Smooth muscle cell of the brain vasculature (primary cell): ENCODE results near the gene LRTM1.

Experiments used
- DNase-seq: peaks from one replicate; pipeline ENCODE4 v3.0.0-alpha.2; 2012; ENCODE audit warnings: low read depth, low spot score

Gene LRTM1

GRCh38 chr3:54892168-54892567, 35.7 kb downstream of the LRTM1 start:
- DNase-seq = no peak

- peak; percentile 95 for DNase-seq
These were observed 36.3 kb downstream of the LRTM1 start for GRCh38 chr3:54891540-54891897.

DNA sequence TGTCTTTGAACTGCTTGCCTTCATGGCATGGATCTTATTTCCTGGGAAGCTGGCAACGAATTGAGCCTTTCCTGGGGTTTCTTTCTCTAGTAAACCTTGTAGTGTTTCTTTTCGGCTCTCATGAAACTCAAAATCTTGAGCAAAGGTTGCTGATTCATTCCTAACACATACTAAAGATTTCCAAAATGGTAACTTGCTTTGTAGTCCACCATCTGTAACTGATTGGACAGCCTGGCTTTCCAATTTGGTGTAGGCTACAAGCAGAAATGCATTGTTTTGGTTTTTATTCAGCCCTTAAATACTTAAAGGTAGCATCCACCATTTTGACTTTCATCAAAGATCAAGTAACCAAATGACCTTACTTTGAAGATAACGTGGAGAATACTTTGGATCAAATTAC, 38.1 kb downstream of the LRTM1 start:
- no peak for DNase-seq

DNA sequence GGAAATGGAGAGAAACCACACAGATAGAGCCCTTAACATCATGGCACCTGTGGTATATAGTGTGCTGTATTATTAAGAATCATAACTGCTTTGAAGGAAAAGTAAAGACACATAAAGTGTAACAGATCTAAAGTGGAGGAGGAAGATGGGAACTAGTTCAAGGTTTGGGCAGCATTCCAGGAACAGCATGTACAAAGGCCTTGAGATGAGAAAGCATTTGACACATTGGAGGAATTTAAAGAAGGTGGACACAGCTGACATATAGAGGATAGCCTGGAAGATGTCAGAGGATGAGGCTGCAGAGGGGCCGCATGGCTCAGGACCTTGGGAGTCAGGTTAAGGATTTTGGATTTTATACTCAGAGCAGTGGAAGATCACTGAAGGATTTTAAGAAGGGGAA, 39.0 kb downstream of the LRTM1 start:
- no peak for DNase-seq

- DNase-seq = no peak
These were observed 39.7 kb downstream of the LRTM1 start for GRCh38 chr3:54888162-54888561.

GRCh38 chr3:54882129-54882833, 45.6 kb downstream of the LRTM1 start:
- peak; percentile 85 for DNase-seq

- no peak for DNase-seq
These were observed 49.7 kb downstream of the LRTM1 start for GRCh38 chr3:54878145-54878544.

DNA sequence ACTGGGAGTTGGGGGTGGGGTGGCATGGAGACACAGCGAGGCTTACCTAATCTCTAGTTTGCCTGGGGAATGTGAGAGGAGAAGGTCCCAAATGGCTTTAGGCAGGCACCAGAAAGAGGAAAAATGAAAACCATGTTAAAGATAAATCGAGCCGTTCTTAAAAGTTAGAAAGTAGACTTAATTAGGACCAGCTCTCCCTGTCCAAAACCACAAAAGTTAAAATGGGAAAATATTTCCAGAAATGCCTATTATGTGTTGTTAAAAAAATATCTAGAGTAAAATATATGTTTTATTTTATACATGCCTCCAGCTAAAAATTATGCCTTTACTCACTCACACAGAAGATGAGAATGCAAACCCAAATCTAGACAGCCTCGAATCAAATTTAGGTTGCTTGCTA, 50.1 kb downstream of the LRTM1 start:
- DNase-seq = no peak

GRCh38 chr3:54876694-54877093, 51.2 kb downstream of the LRTM1 start:
- DNase-seq = no peak

DNA sequence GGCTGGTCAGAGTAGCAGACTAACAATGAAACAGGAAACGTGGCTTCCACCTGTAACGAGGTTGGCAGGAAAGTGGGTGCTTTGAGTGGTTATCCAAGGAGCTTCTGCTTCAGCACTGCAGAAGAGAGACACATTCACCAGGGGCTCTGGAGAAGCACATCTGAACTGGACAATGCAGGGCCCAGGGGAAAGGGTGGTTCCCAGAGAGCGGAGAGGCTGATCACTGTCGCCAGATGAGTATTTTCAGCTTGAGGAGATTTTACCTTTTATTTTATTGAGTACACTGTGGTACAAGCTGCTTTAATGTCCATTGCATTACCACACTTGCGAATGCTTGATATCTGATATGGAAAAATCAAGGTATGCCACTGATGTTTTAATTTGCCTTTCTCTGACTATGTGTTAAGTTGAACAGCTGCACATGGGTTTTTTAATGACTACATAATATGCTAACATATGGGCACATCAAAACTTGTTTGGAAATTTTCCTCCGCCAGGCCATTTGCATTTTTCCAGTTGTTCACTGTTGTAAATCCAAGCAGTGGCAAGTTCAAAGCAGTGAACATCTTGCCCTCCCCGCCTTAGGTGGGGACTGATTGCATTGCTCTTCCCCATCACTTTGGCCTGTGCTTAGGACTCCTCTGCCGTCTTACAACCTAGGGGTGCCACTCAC, 52.1 kb downstream of the LRTM1 start:
- DNase-seq = no peak

DNA sequence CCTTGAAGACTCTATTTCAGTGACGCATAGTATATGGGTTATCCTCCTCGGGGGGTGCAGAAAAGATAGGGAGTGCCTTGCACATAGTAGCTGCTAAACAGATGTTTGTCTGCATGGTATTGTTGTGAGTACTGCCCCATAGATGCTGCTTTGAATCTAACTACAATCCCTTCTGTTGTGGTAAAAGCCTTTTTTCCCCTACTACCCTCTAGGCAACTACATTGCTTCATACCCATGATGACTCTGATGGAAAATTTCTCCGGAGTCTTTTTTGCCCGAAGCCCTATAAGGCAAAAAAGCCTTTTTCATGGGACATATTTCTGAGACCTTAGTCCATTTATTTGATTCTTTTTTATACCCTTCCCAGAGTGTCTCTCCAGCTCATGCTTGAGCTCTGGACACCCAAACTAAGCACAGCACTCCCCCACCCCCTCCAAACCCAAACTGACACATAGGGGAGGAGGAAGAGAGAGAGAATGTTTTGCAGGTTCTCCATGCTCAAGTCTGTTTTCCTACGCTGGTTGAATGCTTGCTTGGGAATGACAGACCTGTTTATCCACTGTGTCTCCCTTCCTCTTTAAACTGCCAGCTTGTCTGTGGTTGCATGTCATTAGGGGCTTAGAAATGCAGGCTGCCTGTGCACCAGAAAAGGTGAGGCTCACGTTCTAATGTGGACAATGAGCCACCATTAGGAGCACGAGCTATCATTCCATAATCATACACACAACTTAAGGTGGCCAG, 52.9 kb downstream of the LRTM1 start:
- no peak for DNase-seq

DNA sequence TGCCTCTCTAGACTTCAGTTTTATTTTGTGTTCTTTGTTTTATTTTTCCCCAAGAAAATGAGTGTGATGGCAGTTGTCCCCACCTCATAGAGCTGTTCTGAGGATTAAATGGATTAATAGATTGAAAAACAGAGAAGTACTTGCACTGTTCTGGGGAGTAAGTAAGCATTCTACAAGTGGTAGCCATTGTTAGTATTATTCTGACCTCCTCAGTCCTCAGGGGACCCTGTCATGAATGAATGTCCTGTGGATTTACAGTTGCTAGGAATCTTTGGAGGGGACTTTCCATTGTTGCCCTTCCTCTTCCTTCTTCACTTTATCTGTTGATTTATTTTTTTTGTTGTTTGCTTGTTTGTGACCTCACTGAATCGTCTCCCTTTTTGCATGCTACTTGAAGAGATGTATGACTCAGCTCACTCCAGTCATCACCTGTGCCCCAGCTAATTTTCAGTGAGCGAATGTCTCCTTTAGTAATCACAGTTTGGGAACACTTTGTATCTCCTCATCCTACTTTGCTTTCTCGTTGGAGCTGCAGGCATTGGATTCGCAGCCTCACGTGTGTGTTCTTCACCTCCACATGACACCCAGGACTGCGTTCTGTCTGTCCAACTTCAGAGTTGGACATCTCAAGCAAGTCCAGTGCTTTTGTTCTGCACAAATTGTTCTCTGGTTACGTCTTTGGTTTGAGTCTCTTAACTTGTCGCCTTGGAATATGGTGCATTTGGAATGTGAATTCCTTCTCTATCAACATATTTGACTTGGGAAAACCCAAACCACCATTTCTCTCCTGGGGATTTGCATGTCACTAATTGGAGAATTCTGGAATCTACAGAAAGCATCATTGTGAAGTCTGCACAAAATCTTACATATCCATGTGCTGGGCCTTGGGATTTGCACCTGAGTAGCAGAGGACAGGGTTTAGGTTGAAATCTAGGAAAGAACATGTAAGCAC, 54.5 kb downstream of the LRTM1 start:
- no peak for DNase-seq

GRCh38 chr3:54871867-54872266, 56.0 kb downstream of the LRTM1 start:
- no peak for DNase-seq

GRCh38 chr3:54870423-54870822, 57.4 kb downstream of the LRTM1 start:
- peak; percentile 61 for DNase-seq
